K562 (cell line): ENCODE results near the gene ACTR3. TPM values are rescaled to one million over a fixed set of nuclear protein-coding genes. Genes with fewer than 3 reads are reported as not detected.
A peak's percentile ranks its signal among the peaks of the same experiment; 100 is the strongest.

Source experiments
- ATAC-seq: fragments of 200-7000 bp; cut with Tn5 transposase; 3 replicates; pipeline ENCODE4 v1.9.1; 2020; ENCODE audit warnings: moderate library complexity
- BruUV-seq: library from RNA; stranded (reverse); fragments of 400-500 nt; replicated peaks from 2 replicates; lab custom pipeline; 2021; lab: Mats Ljungman, UMichigan
- CTCF ChIA-PET: fragments of 300-600 bp; formaldehyde crosslinking; extraction: SDS; loops from one replicate; lab custom pipeline; 2021; ENCODE audit warnings: low intra/inter-chr PET ratio; lab: Yijun Ruan, JAX
- POLR2A ChIA-PET: fragments of 300-600, 350-650 bp; sonication (Branson Sonifier 250); formaldehyde crosslinking; extraction: SDS; loops from one replicate; lab custom pipeline; 2021; ENCODE audit warnings: antibody characterized with exemption, inconsistent platforms; lab: Yijun Ruan, JAX
- DNase-seq, 4 experiments: peaks; one replicate each; pipeline versions ENCODE4 v3.0.0 to v3.0.0-alpha.2; 2011 to 2018; ENCODE audit warnings: low spot score in 3 of 4, mixed read lengths in 3 of 4; ENCODE audit errors: extremely low read depth in 1 of 4
- FAIRE-seq: peaks from 2 replicates; lab custom pipeline; 2011; peaks lifted over from hg19 to GRCh38; lab: Jason Lieb, UNC
- H2AFZ ChIP-seq: 2 replicates; pipeline ENCODE4 v1.6.0; 2011; ENCODE audit warnings: low read depth, low read length, control low read depth, inconsistent platforms
- H3K27ac ChIP-seq: fragments of 200-600 bp; 3 replicates; pipeline ENCODE4 v1.8.0; 2011; ENCODE audit warnings: low read depth, mild to moderate bottlenecking, control low read depth, inconsistent platforms, low read length, moderate library complexity, mixed read lengths; ENCODE audit errors: extremely low read depth
- H3K27me3 ChIP-seq, 2 experiments: fragments of 300-600 bp in 1 of 2; 2 replicates in 1 of 2; 3 replicates in 1 of 2; pipeline versions ENCODE4 v1.6.0 to v1.8.0; 2011; ENCODE audit warnings: inconsistent platforms in 2 of 2, low read length in 2 of 2, mild to moderate bottlenecking in 1 of 2, mixed read lengths in 1 of 2, moderate library complexity in 1 of 2; ENCODE audit not compliant: control insufficient read depth in 2 of 2, insufficient read depth in 2 of 2
- H3K36me3 ChIP-seq: fragments of 300-600 bp; 3 replicates; pipeline ENCODE4 v1.8.0; 2011; ENCODE audit warnings: mild to moderate bottlenecking, low read length, inconsistent platforms; ENCODE audit not compliant: control insufficient read depth, insufficient read depth
- H3K4me1 ChIP-seq, 2 experiments: fragments of 200-600 bp in 1 of 2; replicated peaks in 1 of 2; 2 replicates in 1 of 2; 3 replicates in 1 of 2; pipeline versions ENCODE4 v1.5.1 to v1.8.0; 2011; ENCODE audit warnings: inconsistent platforms in 2 of 2, low read length in 2 of 2, mild to moderate bottlenecking in 1 of 2, mixed read lengths in 1 of 2, moderate library complexity in 1 of 2; ENCODE audit not compliant: control insufficient read depth in 2 of 2, insufficient read depth in 2 of 2
- H3K4me2 ChIP-seq: 2 replicates; pipeline ENCODE4 v1.6.1; 2011; ENCODE audit warnings: low read length, control low read depth, inconsistent platforms, mixed read lengths; ENCODE audit not compliant: insufficient read depth
- H3K4me3 ChIP-seq: fragments of 200-600 bp; sonication (generic), shearing (Covaris generic); 2 replicates; pipeline ENCODE4 v1.5.1; 2016; ENCODE audit warnings: control low read depth, inconsistent platforms
- H3K79me2 ChIP-seq: fragments of 200-600 bp; 3 replicates; pipeline ENCODE4 v1.8.0; 2011; ENCODE audit warnings: low read length, inconsistent platforms; ENCODE audit not compliant: control insufficient read depth, insufficient read depth
- H3K9ac ChIP-seq, 2 experiments: 2 replicates each; pipeline versions ENCODE4 v1.6.0 to v1.6.1; 2011; ENCODE audit warnings: low read depth in 2 of 2, low read length in 2 of 2, control low read depth in 1 of 2, inconsistent platforms in 1 of 2, mild to moderate bottlenecking in 1 of 2, mixed read lengths in 1 of 2; ENCODE audit not compliant: insufficient read depth in 1 of 2
- H3K9me1 ChIP-seq: one replicate; pipeline ENCODE4 v1.6.0; 2011; ENCODE audit warnings: inconsistent platforms, mild to moderate bottlenecking, low read length, moderate library complexity; ENCODE audit not compliant: control insufficient read depth, insufficient read depth
- H3K9me3 ChIP-seq: replicated peaks from 2 replicates; pipeline ENCODE4 v1.5.1; 2011; ENCODE audit warnings: low read depth, low read length, inconsistent platforms; ENCODE audit not compliant: control insufficient read depth, insufficient read depth
- H4K20me1 ChIP-seq: replicated peaks from 2 replicates; pipeline ENCODE4 v1.6.1; 2011; ENCODE audit warnings: low read length, inconsistent platforms, mixed read lengths; ENCODE audit not compliant: control insufficient read depth, insufficient read depth
- ATF7 ChIP-seq: fragments of 450-650 bp; IDR thresholded peaks from 2 replicates; pipeline ENCODE4 v1.7.1; 2014; ENCODE audit warnings: mild to moderate bottlenecking, moderate library complexity
- CREBBP ChIP-seq: IDR thresholded peaks from one replicate; pipeline ENCODE4 v1.6.1; 2012; ENCODE audit warnings: low read depth, mild to moderate bottlenecking, control low read depth, inconsistent platforms, low read length
- JUND ChIP-seq, 2 experiments: IDR thresholded peaks; 2 replicates in 1 of 2; 3 replicates in 1 of 2; pipeline ENCODE4 v1.6.1; 2011; ENCODE audit warnings: borderline replicate concordance in 2 of 2, low read depth in 2 of 2, low read length in 2 of 2, improper control_type of control experiment in 1 of 2, missing biosample characterization in 1 of 2, missing genetic modification characterization in 1 of 2, missing genetic modification reagents in 1 of 2
- L3MBTL2 ChIP-seq: fragments of 450-650 bp; IDR thresholded peaks from 2 replicates; pipeline ENCODE4 v1.6.1; 2016; ENCODE audit warnings: mild to moderate bottlenecking, moderate library complexity
- NR2C1 ChIP-seq, 2 experiments: fragments of 450-650 bp; IDR thresholded peaks; 2 replicates each; pipeline ENCODE4 v1.6.1; 2017; ENCODE audit warnings: mild to moderate bottlenecking in 2 of 2, antibody characterized with exemption in 1 of 2, inconsistent platforms in 1 of 2, missing compliant biosample characterization in 1 of 2, missing genetic modification characterization in 1 of 2
- WHSC1 ChIP-seq: IDR thresholded peaks from one replicate; pipeline ENCODE4 v1.6.1; 2012; ENCODE audit warnings: low read length, control low read depth, inconsistent platforms
- WGBS: fragments of 100-300 bp; shearing (Covaris generic); methylation state at CpG from one replicate; pipeline ENCODE4 v1.1.6; 2016; ENCODE audit warnings: low coverage, mixed read lengths; ENCODE audit not compliant: insufficient coverage; ENCODE audit errors: missing lambda C conversion rate; 5-methylcytosine and 5-hydroxymethylcytosine counted together
- in situ Hi-C: fragments of 300-500 bp; cut with MboI; formaldehyde crosslinking; loops from 4 replicates; pipeline ENCODE4 v1.15.0; 2018; ENCODE audit warnings: inconsistent platforms, mixed read lengths
- intact Hi-C: fragments of 100-400 bp; cut with micrococcal nuclease; formaldehyde crosslinking; loops from 2 replicates; pipeline ENCODE4 v1.14.2; 2022
- polyA plus RNA-seq, 8 experiments: library from polyadenylated mRNA; depleted of rRNA in 4 of 8; stranded (reverse) in 5 of 8; unstranded in 3 of 8; fragments of >200 nt; fragmentation: Nextera tagmentation in 2 of 8; fragmentation: Illumina TruSeq in 1 of 8; extraction: Ambion mirVana in 2 of 8; extraction: Trizol in 1 of 8; gene quantifications; 2 replicates each; pipeline versions ENCODE4 v1.2.1 to v1.2.3, GENCODE V29; 2011 to 2014; ENCODE audit warnings: inconsistent platforms in 1 of 8, missing spikeins in 1 of 8
- total RNA-seq, 7 experiments: library from RNA; depleted of rRNA in 6 of 7; stranded (reverse); fragments of >200 nt in 6 of 7; fragmentation: Illumina TruSeq in 2 of 7; extraction: Trizol in 2 of 7; gene quantifications; 2 replicates each; pipeline versions ENCODE4 v1.2.1 to v1.2.3, GENCODE V29; 2011 to 2021; ENCODE audit warnings: low replicate concordance in 1 of 7
- TF ChIP-seq, protein P1 (sequence below): fragments of 450-650 bp; formaldehyde crosslinking; IDR thresholded peaks from 2 replicates; pipeline ENCODE4 v1.4.0; 2020; ENCODE audit warnings: mild to moderate bottlenecking, mixed read lengths
- TF ChIP-seq, protein P2 (sequence below): sonication (generic); formaldehyde crosslinking; IDR thresholded peaks from 2 replicates; pipeline ENCODE4 v1.8.0; 2022; ENCODE audit warnings: mild to moderate bottlenecking, low read depth, missing genetic modification reagents
- TF ChIP-seq, protein P3 (sequence below): fragments of 250-450 bp; sonication (Bioruptor Pico); IDR thresholded peaks from 2 replicates; pipeline ENCODE4 v1.8.0; 2021; ENCODE audit warnings: moderate library complexity, mild to moderate bottlenecking, inconsistent platforms
- TF ChIP-seq, protein P4 (sequence below), 2 experiments: fragments of 450-650 bp; formaldehyde crosslinking in 1 of 2; IDR thresholded peaks; 2 replicates each; pipeline versions ENCODE4 v1.4.0 to v1.6.1; 2014 to 2020; ENCODE audit warnings: mild to moderate bottlenecking in 2 of 2, borderline replicate concordance in 1 of 2, low read depth in 1 of 2

The ACTR3 gene
- total and polyA plus RNA-seq, 9 of the 15 experiments (the other 6 are each of a cell fraction or from before 2014, with no cell fraction given) = 49.0 to 354 (median 249) TPM

DNA sequence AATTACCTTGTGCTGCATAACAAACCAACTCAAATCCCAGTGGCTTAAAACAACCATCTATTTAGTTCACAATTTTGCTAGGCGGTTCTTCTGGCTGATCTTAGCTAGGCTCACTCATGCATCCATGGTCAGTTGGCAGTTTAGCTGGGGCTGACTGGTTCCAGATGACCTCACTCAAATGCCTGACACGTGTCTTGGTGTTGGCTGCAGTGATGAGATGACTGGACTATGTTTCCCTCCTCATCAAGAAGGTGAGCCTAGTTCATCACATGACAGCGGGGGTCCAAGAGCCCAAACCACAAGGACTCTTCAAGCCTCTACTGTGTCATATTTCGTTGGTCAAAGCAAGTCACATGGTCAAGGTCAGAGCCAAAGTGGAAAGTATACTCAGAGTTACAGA lies 42.7 kb upstream of the ACTR3 start:
- CTCF ChIA-PET = no interaction called here
- in situ Hi-C loops = no loop called here
- Histone ChIP-seq H3K79me2 (no peaks in the 10 kb centered on the region), H3K4me2 (no peak overlapping the region), H3K9me1 (no peaks in the 10 kb centered on the region), H3K36me3 (no peaks in the 10 kb centered on the region), H3K4me3 (no peak overlapping the region), H3K9me3 (peaks cover 2% of the 10 kb centered on the region), H3K9ac (no peak overlapping the region), H2AFZ (peak overlapping the region; percentile 37), H3K27me3 (no peaks in the 10 kb centered on the region), H3K27ac (no peak overlapping the region), H4K20me1 (no peaks in the 10 kb centered on the region), H3K4me1 (peaks cover 0 to 13% of the 10 kb centered on the region in 2 experiments; a peak in 2 of 5 replicates)
- ATAC-seq = peak; percentile 58; the same call in 2 of the 3 replicates
- no peak for FAIRE-seq
- WGBS = 16% methylated on average over 4 of the region's 4 CpGs
- POLR2A ChIA-PET = interaction anchor here (0.6 kb wide), 1 partner anchor 19 kb away, joined by 3 read pairs; no protein-coding TSS in a partner anchor
- peak in 1 of 4 experiments; percentile 40 for DNase-seq
- intact Hi-C loops = no loop called here
- no TSS peak for BruUV-seq
- TF ChIP-seq NR2C1 (IDR thresholded peaks at IDR 0.05) (no peak), NR2C1 (tag; IDR thresholded peaks at IDR 0.05) (peak; percentile 31; the same call in 1 of the 2 replicates), L3MBTL2 (peak; percentile 51; the same call in 1 of the 2 replicates), WHSC1 (no peak), ATF7 (peak; percentile 58; the same call in 1 of the 2 replicates), CREBBP (no peak), JUND (IDR thresholded peaks at IDR 0.05; ENCODE audit: borderline replicate concordance, low read depth, low read length) (peak; percentile 49; the same call in 1 of the 2 replicates), JUND (tag; IDR thresholded peaks at IDR 0.05; ENCODE audit: borderline replicate concordance, low read depth, low read length) (peak; percentile 41; the same call in 1 of the 3 replicates)
- TF ChIP-seq, protein P1, sequence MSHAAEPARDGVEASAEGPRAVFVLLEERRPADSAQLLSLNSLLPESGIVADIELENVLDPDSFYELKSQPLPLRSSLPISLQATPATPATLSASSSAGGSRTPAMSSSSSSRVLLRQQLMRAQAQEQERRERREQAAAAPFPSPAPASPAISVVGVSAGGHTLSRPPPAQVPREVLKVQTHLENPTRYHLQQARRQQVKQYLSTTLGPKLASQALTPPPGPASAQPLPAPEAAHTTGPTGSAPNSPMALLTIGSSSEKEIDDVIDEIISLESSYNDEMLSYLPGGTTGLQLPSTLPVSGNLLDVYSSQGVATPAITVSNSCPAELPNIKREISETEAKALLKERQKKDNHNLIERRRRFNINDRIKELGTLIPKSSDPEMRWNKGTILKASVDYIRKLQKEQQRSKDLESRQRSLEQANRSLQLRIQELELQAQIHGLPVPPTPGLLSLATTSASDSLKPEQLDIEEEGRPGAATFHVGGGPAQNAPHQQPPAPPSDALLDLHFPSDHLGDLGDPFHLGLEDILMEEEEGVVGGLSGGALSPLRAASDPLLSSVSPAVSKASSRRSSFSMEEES = peak; percentile 55
- TF ChIP-seq, protein P2, sequence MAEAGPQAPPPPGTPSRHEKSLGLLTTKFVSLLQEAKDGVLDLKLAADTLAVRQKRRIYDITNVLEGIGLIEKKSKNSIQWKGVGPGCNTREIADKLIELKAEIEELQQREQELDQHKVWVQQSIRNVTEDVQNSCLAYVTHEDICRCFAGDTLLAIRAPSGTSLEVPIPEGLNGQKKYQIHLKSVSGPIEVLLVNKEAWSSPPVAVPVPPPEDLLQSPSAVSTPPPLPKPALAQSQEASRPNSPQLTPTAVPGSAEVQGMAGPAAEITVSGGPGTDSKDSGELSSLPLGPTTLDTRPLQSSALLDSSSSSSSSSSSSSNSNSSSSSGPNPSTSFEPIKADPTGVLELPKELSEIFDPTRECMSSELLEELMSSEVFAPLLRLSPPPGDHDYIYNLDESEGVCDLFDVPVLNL (CRISPR knock-in tag) = no peak
- TF ChIP-seq, protein P3, sequence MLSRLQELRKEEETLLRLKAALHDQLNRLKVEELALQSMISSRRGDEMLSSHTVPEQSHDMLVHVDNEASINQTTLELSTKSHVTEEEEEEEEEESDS = no peak
- TF ChIP-seq, protein P4, sequence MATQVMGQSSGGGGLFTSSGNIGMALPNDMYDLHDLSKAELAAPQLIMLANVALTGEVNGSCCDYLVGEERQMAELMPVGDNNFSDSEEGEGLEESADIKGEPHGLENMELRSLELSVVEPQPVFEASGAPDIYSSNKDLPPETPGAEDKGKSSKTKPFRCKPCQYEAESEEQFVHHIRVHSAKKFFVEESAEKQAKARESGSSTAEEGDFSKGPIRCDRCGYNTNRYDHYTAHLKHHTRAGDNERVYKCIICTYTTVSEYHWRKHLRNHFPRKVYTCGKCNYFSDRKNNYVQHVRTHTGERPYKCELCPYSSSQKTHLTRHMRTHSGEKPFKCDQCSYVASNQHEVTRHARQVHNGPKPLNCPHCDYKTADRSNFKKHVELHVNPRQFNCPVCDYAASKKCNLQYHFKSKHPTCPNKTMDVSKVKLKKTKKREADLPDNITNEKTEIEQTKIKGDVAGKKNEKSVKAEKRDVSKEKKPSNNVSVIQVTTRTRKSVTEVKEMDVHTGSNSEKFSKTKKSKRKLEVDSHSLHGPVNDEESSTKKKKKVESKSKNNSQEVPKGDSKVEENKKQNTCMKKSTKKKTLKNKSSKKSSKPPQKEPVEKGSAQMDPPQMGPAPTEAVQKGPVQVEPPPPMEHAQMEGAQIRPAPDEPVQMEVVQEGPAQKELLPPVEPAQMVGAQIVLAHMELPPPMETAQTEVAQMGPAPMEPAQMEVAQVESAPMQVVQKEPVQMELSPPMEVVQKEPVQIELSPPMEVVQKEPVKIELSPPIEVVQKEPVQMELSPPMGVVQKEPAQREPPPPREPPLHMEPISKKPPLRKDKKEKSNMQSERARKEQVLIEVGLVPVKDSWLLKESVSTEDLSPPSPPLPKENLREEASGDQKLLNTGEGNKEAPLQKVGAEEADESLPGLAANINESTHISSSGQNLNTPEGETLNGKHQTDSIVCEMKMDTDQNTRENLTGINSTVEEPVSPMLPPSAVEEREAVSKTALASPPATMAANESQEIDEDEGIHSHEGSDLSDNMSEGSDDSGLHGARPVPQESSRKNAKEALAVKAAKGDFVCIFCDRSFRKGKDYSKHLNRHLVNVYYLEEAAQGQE (IDR thresholded peaks at IDR 0.05; ENCODE audit: borderline replicate concordance) = peak; percentile 47
- TF ChIP-seq, protein P4 (CRISPR knock-in tag; IDR thresholded peaks at IDR 0.05; ENCODE audit: low read depth) = no peak
